Globus pallidus (tissue), 1 donor: ENCODE data around the gene QKI.

ENCODE experiments used
- DNase-seq: peaks from one replicate; pipeline ENCODE4 v3.0.0-alpha.2; 2015; ENCODE audit warnings: low spot score

The QKI gene

GRCh38 chr6:163620101-163620500 is 205.6 kb downstream of the QKI start:
- DNase-seq, result no peak

GRCh38 chr6:163620670-163621330 is 206.3 kb downstream of the QKI start:
- no peak for DNase-seq

- DNase-seq, result no peak
Observed at GRCh38 chr6:163625265-163625664, 210.7 kb downstream of the QKI start.

- DNase-seq, result no peak
Observed at GRCh38 chr6:163626073-163626867, 211.8 kb downstream of the QKI start.

DNA sequence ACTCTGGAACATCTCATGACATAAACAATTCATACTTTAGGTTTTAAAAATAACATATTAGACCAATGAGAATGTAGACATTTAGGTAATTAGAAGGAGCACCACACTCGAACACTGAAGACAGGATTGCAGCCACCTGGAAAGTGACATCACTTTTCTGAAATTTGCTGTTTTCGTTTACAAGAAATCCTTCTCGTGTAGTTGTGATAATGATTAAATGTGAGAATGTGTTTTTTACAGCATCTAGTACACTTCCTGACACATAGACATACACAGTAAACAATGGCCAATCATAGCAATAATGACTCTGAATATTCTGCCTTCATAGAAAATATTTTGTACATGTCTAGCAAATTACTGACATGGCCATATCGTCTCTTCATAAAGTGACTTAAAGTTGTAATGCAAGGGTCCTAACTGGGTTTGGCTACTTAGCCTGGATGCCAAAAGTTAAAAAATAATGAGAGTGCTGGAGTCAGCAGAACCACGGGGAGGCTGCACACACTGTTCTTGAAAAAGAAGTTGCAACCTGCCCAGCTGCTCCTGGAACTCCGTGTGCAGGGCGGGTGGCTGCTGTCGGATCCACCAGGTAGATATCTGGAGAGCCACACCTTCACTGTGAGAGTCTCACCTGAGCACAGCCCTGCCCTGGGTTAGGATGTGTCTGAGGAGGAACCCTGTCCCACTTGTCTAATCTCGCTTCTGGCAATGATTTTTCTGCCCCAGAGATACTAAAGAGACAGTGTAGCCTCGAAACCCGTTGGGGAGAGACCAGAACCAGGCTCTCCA is 212.9 kb downstream of the QKI start:
- no peak for DNase-seq
